ENCODE results near the gene FBXO34.
"Not testable (repeated sequence)": the region's sequence is repeated elsewhere in the genome, so short reads cannot be mapped to it uniquely, and the experiment has no call there.

The FBXO34 gene

GRCh38 chr14:55298500-55298822, 27.2 kb downstream of the FBXO34 start:
- Histone ChIP-seq H3K4me1 (ENCODE audit: insufficient read depth, low read length) (peaks cover 11% of the 10 kb centered on the region), H3K4me3 (ENCODE audit: low read length) (no peak overlapping the region), H3K9me3 (ENCODE audit: insufficient read depth, low read depth, low read length) (no peaks in the 10 kb centered on the region), H3K9ac (ENCODE audit: low read depth, low read length) (no peak overlapping the region), H3K27me3 (ENCODE audit: insufficient read depth, low read length) (no peaks in the 10 kb centered on the region), H3K36me3 (ENCODE audit: insufficient read depth, low read depth, low read length) (no peaks in the 10 kb centered on the region), H3K27ac (ENCODE audit: low read length) (no peak overlapping the region)

- H3K27me3 ChIP-seq (ENCODE audit: insufficient read depth, low read length): no peaks in the 10 kb centered on the region
- H3K9ac ChIP-seq (ENCODE audit: low read depth, low read length): no peak overlapping the region
- H3K9me3 ChIP-seq (ENCODE audit: insufficient read depth, low read depth, low read length): no peaks in the 10 kb centered on the region
- H3K36me3 ChIP-seq (ENCODE audit: insufficient read depth, low read depth, low read length): no peaks in the 10 kb centered on the region
- H3K4me3 ChIP-seq (ENCODE audit: low read length): no peak overlapping the region
- no peak overlapping the region for H3K27ac ChIP-seq (ENCODE audit: low read length)
- H3K4me1 ChIP-seq (ENCODE audit: insufficient read depth, low read length): peaks cover 15% of the 10 kb centered on the region
Observed at GRCh38 chr14:55301437-55302121, 30.4 kb downstream of the FBXO34 start.

GRCh38 chr14:55302367-55303124, 31.3 kb downstream of the FBXO34 start:
- Histone ChIP-seq H3K36me3 (ENCODE audit: insufficient read depth, low read depth, low read length) (no peaks in the 10 kb centered on the region), H3K4me1 (ENCODE audit: insufficient read depth, low read length) (peaks cover 24% of the 10 kb centered on the region), H3K9me3 (ENCODE audit: insufficient read depth, low read depth, low read length) (no peaks in the 10 kb centered on the region), H3K9ac (ENCODE audit: low read depth, low read length) (no peak overlapping the region), H3K4me3 (ENCODE audit: low read length) (no peak overlapping the region), H3K27me3 (ENCODE audit: insufficient read depth, low read length) (no peaks in the 10 kb centered on the region), H3K27ac (ENCODE audit: low read length) (no peak overlapping the region)

- H3K9me3 ChIP-seq (ENCODE audit: insufficient read depth, low read depth, low read length): no peaks in the 10 kb centered on the region
- no peak overlapping the region for H3K27ac ChIP-seq (ENCODE audit: low read length)
- H3K36me3 ChIP-seq (ENCODE audit: insufficient read depth, low read depth, low read length): no peaks in the 10 kb centered on the region
- H3K4me3 ChIP-seq (ENCODE audit: low read length): no peak overlapping the region
- peaks cover 24% of the 10 kb centered on the region for H3K4me1 ChIP-seq (ENCODE audit: insufficient read depth, low read length)
- H3K27me3 ChIP-seq (ENCODE audit: insufficient read depth, low read length): no peaks in the 10 kb centered on the region
- H3K9ac ChIP-seq (ENCODE audit: low read depth, low read length): no peak overlapping the region
Observed at GRCh38 chr14:55303125-55303499, 31.9 kb downstream of the FBXO34 start.

GRCh38 chr14:55303691-55304145, 32.5 kb downstream of the FBXO34 start:
- Histone ChIP-seq H3K27me3 (ENCODE audit: insufficient read depth, low read length) (no peaks in the 10 kb centered on the region), H3K9me3 (ENCODE audit: insufficient read depth, low read depth, low read length) (no peaks in the 10 kb centered on the region), H3K9ac (ENCODE audit: low read depth, low read length) (no peak overlapping the region), H3K4me1 (ENCODE audit: insufficient read depth, low read length) (peaks cover 24% of the 10 kb centered on the region), H3K36me3 (ENCODE audit: insufficient read depth, low read depth, low read length) (no peaks in the 10 kb centered on the region), H3K4me3 (ENCODE audit: low read length) (no peak overlapping the region), H3K27ac (ENCODE audit: low read length) (no peak overlapping the region)

GRCh38 chr14:55306938-55307589, 35.8 kb downstream of the FBXO34 start:
- H3K36me3 ChIP-seq (ENCODE audit: insufficient read depth, low read depth, low read length): peaks cover 7% of the 10 kb centered on the region; the same call in 1 of the 2 replicates
- peaks cover 18% of the 10 kb centered on the region for H3K4me1 ChIP-seq (ENCODE audit: insufficient read depth, low read length)
- H3K4me3 ChIP-seq (ENCODE audit: low read length): peak overlapping the region; percentile 2; the same call in 1 of the 2 replicates
- no peaks in the 10 kb centered on the region for H3K27me3 ChIP-seq (ENCODE audit: insufficient read depth, low read length)
- H3K9ac ChIP-seq (ENCODE audit: low read depth, low read length): 0 out of 2 replicates have a peak overlapping the region, but pooled peaks have one; percentile 14
- peaks cover 18% of the 10 kb centered on the region for H3K9me3 ChIP-seq (ENCODE audit: insufficient read depth, low read depth, low read length)
- peak overlapping the region; percentile 45 for H3K27ac ChIP-seq (ENCODE audit: low read length)

GRCh38 chr14:55309154-55309553, 37.9 kb downstream of the FBXO34 start:
- peaks cover 13% of the 10 kb centered on the region; the same call in 1 of the 2 replicates for H3K4me1 ChIP-seq (ENCODE audit: insufficient read depth, low read length)
- H3K9me3 ChIP-seq (ENCODE audit: insufficient read depth, low read depth, low read length): peaks cover 33% of the 10 kb centered on the region
- H3K27ac ChIP-seq (ENCODE audit: low read length): no peak overlapping the region
- H3K36me3 ChIP-seq (ENCODE audit: insufficient read depth, low read depth, low read length): peaks cover 7% of the 10 kb centered on the region; the same call in 1 of the 2 replicates
- H3K27me3 ChIP-seq (ENCODE audit: insufficient read depth, low read length): no peaks in the 10 kb centered on the region
- no peak overlapping the region for H3K9ac ChIP-seq (ENCODE audit: low read depth, low read length)
- H3K4me3 ChIP-seq (ENCODE audit: low read length): no peak overlapping the region

GRCh38 chr14:55309761-55310365, 38.6 kb downstream of the FBXO34 start:
- H3K27ac ChIP-seq (ENCODE audit: low read length): no peak overlapping the region
- peaks cover 33% of the 10 kb centered on the region for H3K9me3 ChIP-seq (ENCODE audit: insufficient read depth, low read depth, low read length)
- H3K4me1 ChIP-seq (ENCODE audit: insufficient read depth, low read length): peaks cover 13% of the 10 kb centered on the region; the same call in 1 of the 2 replicates
- H3K36me3 ChIP-seq (ENCODE audit: insufficient read depth, low read depth, low read length): peaks cover 7% of the 10 kb centered on the region; the same call in 1 of the 2 replicates
- no peak overlapping the region for H3K4me3 ChIP-seq (ENCODE audit: low read length)
- H3K27me3 ChIP-seq (ENCODE audit: insufficient read depth, low read length): no peaks in the 10 kb centered on the region
- H3K9ac ChIP-seq (ENCODE audit: low read depth, low read length): no peak overlapping the region

- not testable (repeated sequence) for H3K27me3 ChIP-seq (ENCODE audit: insufficient read depth, low read length); H3K4me3 ChIP-seq (ENCODE audit: low read length); H3K4me1 ChIP-seq (ENCODE audit: insufficient read depth, low read length); H3K9ac ChIP-seq (ENCODE audit: low read depth, low read length); H3K27ac ChIP-seq (ENCODE audit: low read length)
- Histone ChIP-seq H3K36me3 (ENCODE audit: insufficient read depth, low read depth, low read length) (peaks cover 14% of the 10 kb centered on the region; the same call in 1 of the 2 replicates), H3K9me3 (ENCODE audit: insufficient read depth, low read depth, low read length) (peaks cover 33% of the 10 kb centered on the region)
Observed at GRCh38 chr14:55312379-55313030, 41.3 kb downstream of the FBXO34 start.

GRCh38 chr14:55313480-55313879, 42.3 kb downstream of the FBXO34 start:
- Histone ChIP-seq H3K9ac (ENCODE audit: low read depth, low read length) (no peak overlapping the region), H3K36me3 (ENCODE audit: insufficient read depth, low read depth, low read length) (peaks cover 14% of the 10 kb centered on the region; the same call in 1 of the 2 replicates), H3K4me1 (ENCODE audit: insufficient read depth, low read length) (no peaks in the 10 kb centered on the region), H3K4me3 (ENCODE audit: low read length) (no peak overlapping the region), H3K27ac (ENCODE audit: low read length) (no peak overlapping the region), H3K27me3 (ENCODE audit: insufficient read depth, low read length) (no peaks in the 10 kb centered on the region), H3K9me3 (ENCODE audit: insufficient read depth, low read depth, low read length) (peaks cover 33% of the 10 kb centered on the region)

GRCh38 chr14:55314449-55314848, 43.2 kb downstream of the FBXO34 start:
- no peaks in the 10 kb centered on the region for H3K4me1 ChIP-seq (ENCODE audit: insufficient read depth, low read length)
- no peaks in the 10 kb centered on the region for H3K27me3 ChIP-seq (ENCODE audit: insufficient read depth, low read length)
- no peak overlapping the region for H3K27ac ChIP-seq (ENCODE audit: low read length)
- H3K9ac ChIP-seq (ENCODE audit: low read depth, low read length): no peak overlapping the region
- H3K36me3 ChIP-seq (ENCODE audit: insufficient read depth, low read depth, low read length): peaks cover 14% of the 10 kb centered on the region; the same call in 1 of the 2 replicates
- peaks cover 33% of the 10 kb centered on the region for H3K9me3 ChIP-seq (ENCODE audit: insufficient read depth, low read depth, low read length)
- H3K4me3 ChIP-seq (ENCODE audit: low read length): no peak overlapping the region

Data from iPS-20b (cell line).